22Rv1 (cell line): Measurements from ENCODE around the gene EIF2S1.
"Not testable (repeated sequence)": the region's sequence is repeated elsewhere in the genome, so short reads cannot be mapped to it uniquely, and the experiment has no call there.

Experiments used
- H3K27ac ChIP-seq: fragments of 450-650 bp; 2 replicates; pipeline ENCODE4 v1.5.1; 2017
- ZFX ChIP-seq: fragments of 450-650 bp; IDR thresholded peaks from 2 replicates; pipeline ENCODE4 v1.6.1; 2017; ENCODE audit warnings: antibody characterized with exemption, borderline replicate concordance
- TF ChIP-seq, protein P1 (sequence below): fragments of 450-650 bp; IDR thresholded peaks from 2 replicates; pipeline ENCODE4 v1.5.1; 2017; ENCODE audit warnings: mild to moderate bottlenecking

The EIF2S1 gene

DNA sequence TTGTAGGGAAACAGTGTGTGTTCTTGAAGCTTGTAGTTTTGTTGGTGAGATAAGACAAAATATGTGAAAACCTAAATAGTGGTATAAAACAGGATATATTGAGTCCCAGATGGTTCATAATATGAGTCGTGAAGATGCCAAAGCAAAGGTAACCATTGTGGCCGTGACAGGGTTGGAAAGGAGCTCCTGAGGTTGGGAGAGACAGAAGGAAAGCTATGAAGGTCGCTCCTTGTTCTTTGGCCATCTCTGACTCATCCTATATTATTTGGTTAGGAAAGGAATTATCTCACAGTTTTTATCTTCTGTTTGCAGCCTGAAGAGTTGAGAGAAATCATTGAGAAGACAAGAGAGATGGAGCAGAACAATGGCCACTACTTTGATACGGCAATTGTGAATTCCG is 27.7 kb upstream of the EIF2S1 start:
- no peak for TF ChIP-seq ZFX
- TF ChIP-seq, protein P1, sequence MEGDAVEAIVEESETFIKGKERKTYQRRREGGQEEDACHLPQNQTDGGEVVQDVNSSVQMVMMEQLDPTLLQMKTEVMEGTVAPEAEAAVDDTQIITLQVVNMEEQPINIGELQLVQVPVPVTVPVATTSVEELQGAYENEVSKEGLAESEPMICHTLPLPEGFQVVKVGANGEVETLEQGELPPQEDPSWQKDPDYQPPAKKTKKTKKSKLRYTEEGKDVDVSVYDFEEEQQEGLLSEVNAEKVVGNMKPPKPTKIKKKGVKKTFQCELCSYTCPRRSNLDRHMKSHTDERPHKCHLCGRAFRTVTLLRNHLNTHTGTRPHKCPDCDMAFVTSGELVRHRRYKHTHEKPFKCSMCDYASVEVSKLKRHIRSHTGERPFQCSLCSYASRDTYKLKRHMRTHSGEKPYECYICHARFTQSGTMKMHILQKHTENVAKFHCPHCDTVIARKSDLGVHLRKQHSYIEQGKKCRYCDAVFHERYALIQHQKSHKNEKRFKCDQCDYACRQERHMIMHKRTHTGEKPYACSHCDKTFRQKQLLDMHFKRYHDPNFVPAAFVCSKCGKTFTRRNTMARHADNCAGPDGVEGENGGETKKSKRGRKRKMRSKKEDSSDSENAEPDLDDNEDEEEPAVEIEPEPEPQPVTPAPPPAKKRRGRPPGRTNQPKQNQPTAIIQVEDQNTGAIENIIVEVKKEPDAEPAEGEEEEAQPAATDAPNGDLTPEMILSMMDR = no peak
- H3K27ac ChIP-seq = no peak overlapping the region

GRCh38 chr14:67335781-67336180 is 24.3 kb upstream of the EIF2S1 start:
- no peak for TF ChIP-seq ZFX
- TF ChIP-seq, protein P1 = peak; percentile 69
- H3K27ac ChIP-seq = no peak overlapping the region

DNA sequence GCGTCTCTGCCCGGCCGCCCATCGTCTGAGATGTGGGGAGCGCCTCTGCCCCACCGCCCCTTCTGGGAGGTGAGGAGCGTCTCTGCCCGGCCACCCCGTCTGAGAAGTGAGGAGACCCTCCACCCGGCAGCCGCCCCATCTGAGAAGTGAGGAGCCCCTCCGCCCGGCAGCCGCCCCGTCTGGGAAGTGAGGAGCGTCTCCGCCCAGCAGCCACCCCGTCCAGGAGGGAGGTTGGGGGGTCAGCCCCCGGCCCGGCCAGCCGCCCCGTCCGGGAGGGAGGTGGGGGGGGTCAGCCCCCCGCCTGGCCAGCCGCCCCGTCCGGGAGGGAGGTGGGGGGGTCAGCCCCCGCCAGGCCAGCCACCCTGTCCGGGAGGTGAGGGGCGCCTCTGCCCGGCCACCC is 18.9 kb upstream of the EIF2S1 start:
- not testable (repeated sequence) for H3K27ac ChIP-seq

DNA sequence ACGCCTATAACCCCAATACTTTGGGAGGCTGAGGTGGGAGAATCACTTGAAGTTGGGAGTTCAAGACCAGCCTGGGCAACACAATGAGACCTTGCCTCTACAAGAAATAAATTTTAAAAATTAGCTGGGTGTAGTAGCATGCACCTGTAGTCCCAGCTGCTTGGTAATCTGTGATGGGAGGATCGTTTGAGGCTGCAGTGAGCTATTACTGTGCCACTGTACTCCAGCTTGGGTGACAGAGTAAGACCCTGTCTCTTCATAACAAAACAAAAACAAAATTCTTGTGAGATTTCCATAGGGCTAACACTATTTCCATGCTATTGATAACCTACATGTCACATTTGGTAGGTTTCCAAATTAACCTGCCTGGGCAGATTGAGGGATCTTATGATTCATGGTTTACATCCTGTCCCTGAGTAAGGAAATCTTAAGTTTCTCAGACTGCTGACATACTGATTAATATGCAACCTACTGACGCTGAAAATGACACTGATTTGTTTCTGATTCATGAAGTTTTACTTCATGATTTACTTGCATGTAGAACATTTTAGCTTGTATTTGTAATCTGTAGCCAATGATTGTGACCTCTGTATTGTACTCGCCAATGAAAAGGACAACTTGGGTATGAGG is 16.4 kb upstream of the EIF2S1 start:
- H3K27ac ChIP-seq = no peak overlapping the region
- TF ChIP-seq, protein P1 = no peak
- TF ChIP-seq ZFX = no peak

DNA sequence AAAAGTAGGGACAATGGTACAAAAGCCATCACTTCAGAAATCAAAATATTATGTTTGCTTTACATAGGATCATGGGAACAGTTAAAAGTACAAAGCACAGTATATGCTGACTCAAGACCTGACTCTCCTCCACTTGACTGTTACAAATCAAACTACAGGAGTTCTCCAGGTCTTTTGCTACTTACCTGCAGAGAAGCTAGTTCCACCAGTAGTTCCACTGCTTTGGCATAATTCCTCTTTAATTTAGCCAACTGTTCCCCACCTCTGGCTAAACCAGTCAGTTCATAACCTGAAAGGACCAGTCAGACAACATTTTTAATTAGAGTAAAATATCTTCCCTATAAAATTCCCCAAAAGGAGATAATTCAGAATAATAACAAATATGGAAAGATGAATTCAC is 14.5 kb upstream of the EIF2S1 start:
- 0 out of 2 replicates have a peak overlapping the region, but pooled peaks have one; percentile 7 for H3K27ac ChIP-seq
- TF ChIP-seq, protein P1 = no peak
- no peak for TF ChIP-seq ZFX

DNA sequence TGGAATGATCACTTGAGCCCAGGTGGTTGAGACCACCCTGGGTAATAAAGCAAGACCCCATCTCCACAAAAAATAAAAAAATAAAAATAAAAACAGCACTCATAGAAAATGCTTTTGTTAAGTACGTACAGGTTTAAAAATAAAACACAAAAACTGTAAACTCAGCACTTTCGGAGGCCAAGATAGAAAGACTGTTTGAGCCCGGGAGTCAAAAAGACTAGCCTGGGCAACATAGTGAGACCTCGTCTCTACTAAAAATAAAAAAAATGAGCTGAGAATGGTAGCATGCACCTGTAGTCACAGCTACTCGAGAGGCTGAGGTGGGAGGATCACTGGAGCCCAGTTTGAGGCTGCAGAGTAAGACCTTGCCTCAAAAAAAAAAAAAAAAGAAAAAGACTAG is 8.1 kb upstream of the EIF2S1 start:
- H3K27ac ChIP-seq = no peak overlapping the region

GRCh38 chr14:67357186-67357968 is 2.8 kb upstream of the EIF2S1 start:
- TF ChIP-seq, protein P1 = no peak
- no peak for TF ChIP-seq ZFX
- H3K27ac ChIP-seq = no peak overlapping the region

More for the DNA sequence above, 8.1 kb upstream of the EIF2S1 start:
- TF ChIP-seq, protein P1 = no peak
- no peak for TF ChIP-seq ZFX
